Measurements from ENCODE around the gene ACTR10. TPM values are rescaled to one million over a fixed set of nuclear protein-coding genes. Genes with fewer than 3 reads are reported as not detected.

The ACTR10 gene
- total and polyA plus RNA-seq, 9 donors = 54.1 to 105 (median 80.1) TPM

GRCh38 chr14:58282925-58283593, 83.1 kb downstream of the ACTR10 start:
- 59 to 63% (median 62%) methylated on average over 4 of the region's 4 CpGs for WGBS, 3 donors
- TF ChIP-seq EP300 (IDR thresholded peaks at IDR 0.05) = no peak
- no peak for TF ChIP-seq POLR2A (IDR thresholded peaks at IDR 0.05)
- TF ChIP-seq CTCF (IDR thresholded peaks at IDR 0.05) = no peak
- no peak for DNase-seq
- Histone ChIP-seq H3K36me3 (no peaks in the 10 kb centered on the region), H3K9me3 (no peaks in the 10 kb centered on the region), H3K4me3 (no peak overlapping the region), H3K4me1 (ENCODE audit: insufficient read depth) (peaks cover 6% of the 10 kb centered on the region), H3K27me3 (no peaks in the 10 kb centered on the region), H3K27ac (no peak overlapping the region)
- intact Hi-C loops (cut with DNase I) = no loop called here

- TF ChIP-seq EP300 (IDR thresholded peaks at IDR 0.05) = no peak
- TF ChIP-seq POLR2A (IDR thresholded peaks at IDR 0.05) = no peak
- no peak for TF ChIP-seq CTCF (IDR thresholded peaks at IDR 0.05)
- Histone ChIP-seq H3K9me3 (no peaks in the 10 kb centered on the region), H3K27me3 (no peaks in the 10 kb centered on the region), H3K27ac (no peak overlapping the region), H3K36me3 (no peaks in the 10 kb centered on the region), H3K4me3 (no peak overlapping the region), H3K4me1 (ENCODE audit: insufficient read depth) (peaks cover 6% of the 10 kb centered on the region)
- intact Hi-C loops (cut with DNase I) = no loop called here
- no peak for DNase-seq
These were observed 83.8 kb downstream of the ACTR10 start for GRCh38 chr14:58283730-58284129.

GRCh38 chr14:58285132-58285531, 85.2 kb downstream of the ACTR10 start:
- no peak for DNase-seq
- Histone ChIP-seq H3K36me3 (no peaks in the 10 kb centered on the region), H3K27ac (no peak overlapping the region), H3K9me3 (no peaks in the 10 kb centered on the region), H3K4me1 (ENCODE audit: insufficient read depth) (peaks cover 8% of the 10 kb centered on the region), H3K4me3 (no peak overlapping the region), H3K27me3 (no peaks in the 10 kb centered on the region)
- 94 to 98% (median 98%) methylated on average over 4 of the region's 4 CpGs for WGBS, 3 donors
- intact Hi-C loops (cut with DNase I) = no loop called here
- TF ChIP-seq CTCF (IDR thresholded peaks at IDR 0.05) = no peak
- no peak for TF ChIP-seq POLR2A (IDR thresholded peaks at IDR 0.05)
- TF ChIP-seq EP300 (IDR thresholded peaks at IDR 0.05) = no peak

Small RNA genes within 50 kb of the gene (small RNA-seq; reads per million reads assigned to genes)
- gene RN7SL598P = not detected

Other genes starting within 250 kb of the ACTR10 start
- gene ARMH4, start 47.9 kb upstream of the ACTR10 start, total RNA-seq = 10 to 100 TPM in 5 of 7 donors, 1 to 10 TPM in 2; 6.3 to 22.5 (median 17.8) TPM
- gene ARMH4, start 47.9 kb upstream of the ACTR10 start, polyA plus RNA-seq = 10 to 100 TPM in 1 of 2 donors, 1 to 10 TPM in 1; 4.6 to 14.2 TPM
- gene PSMA3, start 44.7 kb downstream of the ACTR10 start, total RNA-seq = 100 to 1,000 TPM in 3 of 7 donors, 10 to 100 TPM in 4; 68.5 to 136 (median 93.4) TPM
- gene PSMA3, start 44.7 kb downstream of the ACTR10 start, polyA plus RNA-seq = 10 to 100 TPM; 68.1 to 75.6 TPM
- 10 to 100 TPM; 17.8 to 29.2 (median 25.8) TPM for gene ARID4A, start 98.4 kb downstream of the ACTR10 start, total RNA-seq
- 10 to 100 TPM; 10.1 to 15.7 TPM for gene ARID4A, start 98.4 kb downstream of the ACTR10 start, polyA plus RNA-seq
- under 1 TPM in 2 of 7 donors, not detected in 5; 0.78 to 0.92 TPM for gene TOMM20L, start 195.8 kb downstream of the ACTR10 start, total RNA-seq
- not detected for gene TOMM20L, start 195.8 kb downstream of the ACTR10 start, polyA plus RNA-seq
- gene TIMM9, start 227.4 kb downstream of the ACTR10 start, total RNA-seq = 10 to 100 TPM; 32.8 to 64.0 (median 41.5) TPM
- 10 to 100 TPM; 76.7 to 92.6 TPM for gene TIMM9, start 227.4 kb downstream of the ACTR10 start, polyA plus RNA-seq
- 10 to 100 TPM in 5 of 7 donors, 1 to 10 TPM in 2; 8.0 to 19.1 (median 14.3) TPM for gene KIAA0586, start 227.6 kb downstream of the ACTR10 start, total RNA-seq
- gene KIAA0586, start 227.6 kb downstream of the ACTR10 start, polyA plus RNA-seq = 10 to 100 TPM in 1 of 2 donors, 1 to 10 TPM in 1; 4.6 to 11.6 TPM